NCI-H2227 (cell line): ENCODE data around the gene CNTNAP2.

Experiments used
- DNase-seq: peaks from one replicate; lab custom pipeline; 2025; ENCODE audit not compliant: unreplicated experiment; lab: John Stamatoyannopoulos, UW

The CNTNAP2 gene

GRCh38 chr7:147869456-147869855 lies 1752.9 kb downstream of the CNTNAP2 start:
- DNase-seq: no peak

GRCh38 chr7:147878912-147879661 lies 1762.5 kb downstream of the CNTNAP2 start:
- DNase-seq: no peak

DNA sequence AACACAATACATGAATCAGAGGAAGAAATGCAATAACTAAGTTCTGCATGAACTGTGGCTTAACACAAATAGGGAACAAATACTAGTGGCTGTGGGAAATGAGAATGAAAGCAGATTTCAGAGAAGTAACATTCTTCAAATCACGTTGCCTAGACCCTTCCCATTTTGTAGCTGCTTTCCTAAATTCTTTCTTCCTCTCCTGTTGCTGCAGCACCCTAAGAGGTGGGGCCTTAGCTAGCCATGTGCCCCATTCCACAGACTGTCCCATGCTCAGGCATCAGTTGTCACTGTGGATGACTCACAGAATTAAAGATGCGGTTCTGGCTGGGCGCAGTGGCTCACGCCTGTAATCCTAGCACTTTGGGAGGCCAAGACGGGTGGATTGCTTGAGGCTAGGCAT lies 1769.3 kb downstream of the CNTNAP2 start:
- no peak for DNase-seq

- DNase-seq: no peak
These were observed 1777.7 kb downstream of the CNTNAP2 start for GRCh38 chr7:147894271-147894670.

GRCh38 chr7:147896121-147896520 lies 1779.5 kb downstream of the CNTNAP2 start:
- DNase-seq: no peak

GRCh38 chr7:147903536-147904218 lies 1787.1 kb downstream of the CNTNAP2 start:
- DNase-seq: peak; percentile 26

DNA sequence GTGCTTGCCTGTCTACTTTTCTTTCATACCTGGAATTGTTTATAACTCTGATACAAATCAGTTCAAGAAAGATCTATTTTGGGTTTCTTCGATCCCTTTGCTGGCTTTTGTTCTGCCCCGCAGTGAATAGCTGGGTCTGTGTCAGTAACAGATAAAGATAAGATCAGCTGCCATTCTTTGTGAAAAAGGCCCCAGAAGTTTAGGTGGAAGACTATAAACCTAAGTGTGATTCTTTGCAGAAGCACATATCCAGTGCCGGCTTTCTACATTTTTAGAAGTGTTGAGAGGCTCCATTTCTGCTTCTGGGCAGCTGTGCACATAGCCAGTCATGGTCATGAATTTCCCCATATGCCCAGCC lies 1787.6 kb downstream of the CNTNAP2 start:
- no peak for DNase-seq

GRCh38 chr7:147909431-147910148 lies 1793.0 kb downstream of the CNTNAP2 start:
- DNase-seq: no peak

- DNase-seq: no peak
These were observed 1794.6 kb downstream of the CNTNAP2 start for GRCh38 chr7:147911201-147911601.

GRCh38 chr7:147912291-147912690 lies 1795.7 kb downstream of the CNTNAP2 start:
- DNase-seq: no peak

GRCh38 chr7:147912946-147913638 lies 1796.5 kb downstream of the CNTNAP2 start:
- no peak for DNase-seq

- DNase-seq: no peak
These were observed 1799.2 kb downstream of the CNTNAP2 start for GRCh38 chr7:147915781-147916180.

- DNase-seq: no peak
These were observed 1800.0 kb downstream of the CNTNAP2 start for GRCh38 chr7:147916573-147916972.

DNA sequence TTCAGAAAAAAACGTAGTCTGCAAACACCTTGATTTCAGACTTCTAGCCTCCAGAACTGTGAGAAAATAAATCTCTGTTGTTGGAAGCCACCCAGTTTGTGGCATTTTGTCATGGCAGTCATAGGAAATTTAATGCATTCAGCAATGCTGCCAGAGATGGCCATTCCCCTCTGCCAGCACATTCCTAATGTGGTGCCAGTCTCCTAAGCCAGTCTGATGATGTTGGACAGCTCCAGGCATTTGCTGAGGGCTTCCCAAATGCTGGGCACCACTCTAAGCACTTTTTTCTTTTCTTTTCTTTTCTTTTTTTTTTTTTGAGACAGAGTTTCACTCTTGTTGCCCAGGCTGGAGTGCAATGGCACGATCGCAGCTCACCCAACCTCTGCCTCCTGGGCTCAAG lies 1807.2 kb downstream of the CNTNAP2 start:
- DNase-seq: no peak

- DNase-seq: no peak
These were observed 1820.8 kb downstream of the CNTNAP2 start for GRCh38 chr7:147937428-147937827.

GRCh38 chr7:147941381-147941780 lies 1824.8 kb downstream of the CNTNAP2 start:
- no peak for DNase-seq

DNA sequence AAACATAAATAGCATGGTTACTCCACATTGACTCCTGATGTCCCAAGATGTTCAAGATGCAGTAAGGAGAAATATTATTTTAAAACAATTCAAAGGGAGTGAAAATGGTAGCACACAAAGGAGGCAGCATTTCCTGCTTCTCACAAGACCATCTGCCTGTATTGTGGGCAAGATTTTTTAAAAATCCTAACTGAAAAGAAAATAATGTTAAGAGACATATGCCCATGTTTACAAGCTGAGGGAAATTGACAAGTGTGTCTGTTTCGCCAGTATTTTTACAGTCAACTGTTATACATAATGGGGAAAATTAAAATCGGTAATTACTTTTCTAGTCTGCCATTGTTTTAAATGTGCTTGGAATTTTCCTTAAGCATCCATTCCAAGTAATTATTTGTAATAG lies 1827.7 kb downstream of the CNTNAP2 start:
- no peak for DNase-seq

DNA sequence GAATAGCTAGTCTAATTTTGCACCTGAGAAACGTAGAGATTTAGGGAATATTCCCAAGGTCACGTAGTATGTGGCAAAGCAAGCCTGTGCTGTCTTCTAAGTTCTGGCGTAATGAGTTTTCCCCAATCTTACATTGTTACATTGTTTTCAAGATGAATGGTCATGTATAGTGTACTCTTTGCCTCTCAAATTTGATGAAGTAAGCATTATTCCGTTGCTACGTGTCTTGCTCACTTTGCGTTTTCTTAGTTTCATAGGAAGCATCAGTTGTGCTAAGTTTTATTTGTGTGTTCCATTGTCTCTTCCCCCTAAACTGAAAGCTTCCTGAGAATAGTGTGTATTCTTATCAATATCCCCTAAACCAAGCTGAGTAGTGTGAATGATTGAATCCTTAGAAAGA lies 1836.3 kb downstream of the CNTNAP2 start:
- no peak for DNase-seq

DNA sequence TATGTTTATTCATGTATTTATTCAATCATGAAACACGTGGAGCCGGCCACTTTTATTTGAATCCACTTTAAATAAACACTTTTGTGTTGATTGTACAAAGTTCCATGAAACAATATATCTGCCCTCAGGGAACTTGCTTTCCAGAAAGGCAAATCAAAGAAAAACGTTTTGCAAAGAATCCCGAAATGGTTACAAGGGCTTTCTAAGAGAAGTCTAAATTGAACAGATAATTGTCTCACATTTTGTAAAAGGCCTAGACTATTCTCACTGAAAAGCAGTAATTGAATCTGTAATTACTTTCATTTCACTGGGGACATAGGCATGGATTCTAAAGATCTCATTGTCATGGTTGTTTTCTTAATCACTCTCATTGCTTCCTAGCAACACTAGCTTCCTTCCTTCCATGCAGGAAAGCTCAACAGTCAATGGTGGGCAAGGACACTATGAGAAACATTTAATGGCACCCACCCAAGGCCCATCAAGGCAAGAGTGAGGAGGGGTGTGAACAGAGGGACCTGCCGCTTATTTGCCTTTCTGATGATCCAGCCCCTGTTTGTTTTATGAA lies 1851.5 kb downstream of the CNTNAP2 start:
- no peak for DNase-seq

GRCh38 chr7:147971606-147972110 lies 1855.1 kb downstream of the CNTNAP2 start:
- no peak for DNase-seq

DNA sequence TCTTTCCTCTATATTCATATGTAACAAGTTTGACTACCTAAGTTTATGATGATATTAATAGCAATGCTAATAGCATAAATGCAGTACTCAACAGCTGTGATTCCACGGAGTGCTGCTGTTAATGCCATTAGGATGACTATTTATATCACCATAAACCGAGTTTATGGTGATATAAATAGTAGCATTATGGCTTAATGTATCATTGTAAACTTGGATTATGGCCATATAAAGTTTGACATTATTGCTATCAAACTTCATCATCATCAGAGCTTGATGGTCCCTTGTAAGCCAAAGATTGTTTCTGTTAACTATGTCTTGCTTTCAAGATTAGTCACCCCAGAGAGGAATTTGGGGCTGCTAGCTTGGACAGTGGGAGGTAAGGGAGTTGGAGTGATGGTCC lies 1861.6 kb downstream of the CNTNAP2 start:
- no peak for DNase-seq
